A673 (cell line): Measurements from ENCODE around the gene NUP188. TPM values are rescaled to one million over a fixed set of nuclear protein-coding genes. Genes with fewer than 3 reads are reported as not detected.

ENCODE experiments used
- BruUV-seq: library from RNA; stranded (reverse); fragments of 400-500 nt; replicated peaks from 2 replicates; lab custom pipeline; 2021; lab: Mats Ljungman, UMichigan
- CTCF ChIA-PET: fragments of 300-600 bp; sonication (Branson Sonifier 250); formaldehyde crosslinking; loops from one replicate; lab custom pipeline; 2022; ENCODE audit warnings: antibody characterized with exemption; lab: Charles Lee
- POLR2A ChIA-PET: fragments of 300-600 bp; sonication (Branson Sonifier 250); formaldehyde crosslinking; loops from one replicate; lab custom pipeline; 2022; ENCODE audit warnings: antibody characterized with exemption; ENCODE audit not compliant: low non-redundant PET; lab: Charles Lee
- DNase-seq: peaks from one replicate; pipeline ENCODE4 v3.0.0-alpha.2; 2015; ENCODE audit warnings: low spot score
- H3K27ac ChIP-seq: fragments of 200-600 bp; sonication (generic); 2 replicates; pipeline ENCODE4 v1.5.1; 2016; ENCODE audit warnings: mixed run types, low read depth, mild to moderate bottlenecking, mixed read lengths, antibody characterized with exemption, low read length; ENCODE audit not compliant: poor library complexity, severe bottlenecking
- H3K27me3 ChIP-seq: fragments of 200-600 bp; sonication (generic); replicated peaks from 2 replicates; pipeline ENCODE4 v1.6.1; 2017; ENCODE audit warnings: mixed run types, low read depth, mild to moderate bottlenecking, mixed read lengths, antibody characterized with exemption, low read length; ENCODE audit not compliant: insufficient read depth, poor library complexity
- H3K36me3 ChIP-seq: fragments of 200-600 bp; sonication (generic); 2 replicates; pipeline ENCODE4 v1.6.1; 2016; ENCODE audit warnings: mixed run types, mild to moderate bottlenecking, mixed read lengths, antibody characterized with exemption, low read length; ENCODE audit not compliant: insufficient read depth, poor library complexity, severe bottlenecking
- H3K4me1 ChIP-seq: fragments of 200-600 bp; sonication (generic); 2 replicates; pipeline ENCODE4 v1.6.1; 2017; ENCODE audit warnings: mixed run types, mild to moderate bottlenecking, mixed read lengths, antibody characterized with exemption, low read length; ENCODE audit not compliant: insufficient read depth, poor library complexity, severe bottlenecking
- H3K4me3 ChIP-seq: fragments of 200-600 bp; sonication (generic); 2 replicates; pipeline ENCODE4 v1.5.1; 2016; ENCODE audit warnings: low read depth, mixed run types, mild to moderate bottlenecking, mixed read lengths, low read length; ENCODE audit not compliant: poor library complexity, severe bottlenecking
- H3K9me3 ChIP-seq: fragments of 200-600 bp; sonication (generic); 2 replicates; pipeline ENCODE4 v1.6.1; 2016; ENCODE audit warnings: mixed run types, low read depth, mild to moderate bottlenecking, mixed read lengths, antibody characterized with exemption, low read length; ENCODE audit not compliant: poor library complexity, severe bottlenecking
- EZH2 ChIP-seq: fragments of 200-600 bp; sonication (generic); IDR thresholded peaks from 2 replicates; pipeline ENCODE4 v1.6.1; 2017; ENCODE audit warnings: borderline replicate concordance, low read depth, mild to moderate bottlenecking, mixed read lengths, antibody characterized with exemption, low read length; ENCODE audit not compliant: poor library complexity, severe bottlenecking
- intact Hi-C: fragments of 100-400 bp; cut with micrococcal nuclease; formaldehyde crosslinking; loops from one replicate; pipeline ENCODE4 v1.10.0; 2022; ENCODE audit not compliant: unreplicated experiment
- total RNA-seq: library from RNA; stranded (reverse); gene quantifications from 2 replicates; pipeline ENCODE4 v1.2.3, GENCODE V29; 2021
- TF ChIP-seq, protein P1 (sequence below): fragments of 300-800, 200-600 bp; sonication (generic); conservative IDR thresholded peaks from 2 replicates; pipeline ENCODE4 v1.5.1; 2017; ENCODE audit warnings: low read depth, mild to moderate bottlenecking, antibody characterized with exemption, low read length, moderate library complexity, mixed read lengths

The NUP188 gene
- total RNA-seq, 1 experiment from 2014 or later: 170 TPM

- intact Hi-C loops: no loop called here
- ChIA-PET CTCF (interaction anchor here (0.5 kb wide), 1 partner anchor 38 kb away, joined by 9 read pairs; no protein-coding TSS in a partner anchor), POLR2A (interaction anchor here (0.6 kb wide), 1 partner anchor 10 kb away, joined by 4 read pairs; the partner anchor contains the start of gene MIGA2)
- H3K4me3 ChIP-seq: peak overlapping the region; percentile 69
- no TSS peak for BruUV-seq
- H3K27me3 ChIP-seq: no peaks in the 10 kb centered on the region
- no peak overlapping the region for H3K27ac ChIP-seq
- DNase-seq: peak; percentile 63
- H3K4me1 ChIP-seq: peaks cover 20% of the 10 kb centered on the region
- H3K9me3 ChIP-seq: no peaks in the 10 kb centered on the region
- no peak for TF ChIP-seq EZH2
- TF ChIP-seq, protein P1, sequence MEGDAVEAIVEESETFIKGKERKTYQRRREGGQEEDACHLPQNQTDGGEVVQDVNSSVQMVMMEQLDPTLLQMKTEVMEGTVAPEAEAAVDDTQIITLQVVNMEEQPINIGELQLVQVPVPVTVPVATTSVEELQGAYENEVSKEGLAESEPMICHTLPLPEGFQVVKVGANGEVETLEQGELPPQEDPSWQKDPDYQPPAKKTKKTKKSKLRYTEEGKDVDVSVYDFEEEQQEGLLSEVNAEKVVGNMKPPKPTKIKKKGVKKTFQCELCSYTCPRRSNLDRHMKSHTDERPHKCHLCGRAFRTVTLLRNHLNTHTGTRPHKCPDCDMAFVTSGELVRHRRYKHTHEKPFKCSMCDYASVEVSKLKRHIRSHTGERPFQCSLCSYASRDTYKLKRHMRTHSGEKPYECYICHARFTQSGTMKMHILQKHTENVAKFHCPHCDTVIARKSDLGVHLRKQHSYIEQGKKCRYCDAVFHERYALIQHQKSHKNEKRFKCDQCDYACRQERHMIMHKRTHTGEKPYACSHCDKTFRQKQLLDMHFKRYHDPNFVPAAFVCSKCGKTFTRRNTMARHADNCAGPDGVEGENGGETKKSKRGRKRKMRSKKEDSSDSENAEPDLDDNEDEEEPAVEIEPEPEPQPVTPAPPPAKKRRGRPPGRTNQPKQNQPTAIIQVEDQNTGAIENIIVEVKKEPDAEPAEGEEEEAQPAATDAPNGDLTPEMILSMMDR: no peak
- H3K36me3 ChIP-seq: no peaks in the 10 kb centered on the region
Measured at GRCh38 chr9:129026442-129027223, 79.1 kb downstream of the NUP188 start.

DNA sequence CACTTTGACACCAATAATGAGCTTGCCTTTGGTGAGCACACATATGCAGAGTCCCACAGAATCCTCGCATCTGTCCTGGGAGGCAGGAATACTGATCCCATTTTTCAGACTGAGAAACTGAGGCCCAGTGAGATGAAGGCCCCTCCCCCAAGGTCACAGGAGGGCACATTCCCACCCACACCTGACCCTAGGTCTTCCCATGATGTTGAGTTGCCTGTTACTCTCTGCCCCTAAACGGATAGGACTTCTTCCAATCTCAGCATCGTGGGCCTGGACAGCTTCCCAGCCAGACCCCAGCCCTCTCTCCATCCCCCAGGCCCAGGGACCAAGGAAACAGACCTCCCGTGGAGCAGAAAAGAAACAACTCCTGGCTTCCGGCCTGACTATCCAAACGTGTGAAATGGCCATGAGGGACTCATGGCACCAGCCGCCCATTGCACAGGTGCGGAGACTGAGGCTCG, 79.8 kb downstream of the NUP188 start:
- Histone ChIP-seq H3K27me3 (no peaks in the 10 kb centered on the region), H3K4me3 (peak overlapping the region; percentile 69), H3K27ac (peak overlapping the region; percentile 49), H3K9me3 (no peaks in the 10 kb centered on the region), H3K4me1 (peaks cover 20% of the 10 kb centered on the region), H3K36me3 (no peaks in the 10 kb centered on the region)
- TF ChIP-seq EZH2: no peak
- TF ChIP-seq, protein P1: no peak
- DNase-seq: peak; percentile 37
- ChIA-PET CTCF (interaction anchor here (0.5 kb wide), 1 partner anchor 39 kb away, joined by 9 read pairs; no protein-coding TSS in a partner anchor), POLR2A (interaction anchor here (0.6 kb wide), 1 partner anchor 9 kb away, joined by 4 read pairs; the partner anchor contains the start of gene MIGA2)
- intact Hi-C loops: no loop called here
- BruUV-seq: no TSS peak

- CTCF ChIA-PET: interaction anchor here (0.5 to 1.0 kb wide), 6 partner anchors 23 to 710 kb away, joined by 3 to 6 read pairs (median 4); partner anchors contain the start of gene CERCAM
- POLR2A ChIA-PET: interaction anchor here (0.5 to 0.6 kb wide), 2 partner anchors 9 to 102 kb away, joined by 4 to 5 read pairs; partner anchors contain the start of gene MIGA2
- Histone ChIP-seq H3K4me1 (peaks cover 20% of the 10 kb centered on the region), H3K4me3 (peak overlapping the region; percentile 69), H3K36me3 (no peaks in the 10 kb centered on the region), H3K27me3 (no peaks in the 10 kb centered on the region), H3K9me3 (no peaks in the 10 kb centered on the region), H3K27ac (peak overlapping the region; percentile 49)
- no peak for TF ChIP-seq EZH2
- TF ChIP-seq, protein P1: no peak
- no peak for DNase-seq
- BruUV-seq: no TSS peak
- intact Hi-C loops: no loop called here
Measured at GRCh38 chr9:129027685-129028191, 80.2 kb downstream of the NUP188 start.
